ENCODE data around the gene CHST8. TPM values are rescaled to one million over a fixed set of nuclear protein-coding genes. Genes with fewer than 3 reads are reported as not detected.

Gene CHST8
- total and polyA plus RNA-seq, 2 of the 13 experiments (the other 11 are each of a cell fraction or from before 2014, with no cell fraction given) = not detected

DNA sequence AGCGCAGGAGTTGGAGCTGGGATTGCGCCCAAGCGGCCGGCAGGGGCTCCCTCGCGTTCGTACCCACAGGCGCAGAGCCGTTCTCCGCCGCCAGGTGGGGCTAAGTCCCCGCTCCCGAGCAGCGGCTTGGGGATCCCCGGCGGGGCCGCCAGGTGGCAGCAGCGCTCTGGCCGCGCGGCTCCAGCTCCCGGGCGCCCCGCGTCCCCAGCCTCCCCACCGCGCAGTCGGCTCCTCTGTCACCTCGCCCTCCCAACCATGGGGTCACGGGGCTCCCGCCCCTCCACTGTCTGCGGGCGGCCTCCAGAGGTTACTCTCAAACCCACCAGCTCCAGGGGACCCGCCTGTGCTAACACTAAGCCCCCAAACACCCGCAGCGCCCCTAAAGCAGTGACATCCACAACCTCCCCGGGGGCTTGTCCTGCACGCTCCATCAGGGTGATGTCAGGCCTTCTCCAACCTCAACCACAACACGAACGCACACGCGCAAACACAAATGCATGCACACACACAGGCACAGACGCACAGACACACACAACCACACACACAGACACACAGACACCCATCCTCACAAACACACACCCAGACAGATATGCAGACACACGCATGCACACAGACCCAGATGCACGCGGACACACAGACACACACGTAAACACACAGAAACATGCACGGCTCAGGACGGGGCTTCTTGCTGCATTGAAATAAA lies 156.5 kb downstream of the CHST8 start (continued):
- TF ChIP-seq, protein P1, sequence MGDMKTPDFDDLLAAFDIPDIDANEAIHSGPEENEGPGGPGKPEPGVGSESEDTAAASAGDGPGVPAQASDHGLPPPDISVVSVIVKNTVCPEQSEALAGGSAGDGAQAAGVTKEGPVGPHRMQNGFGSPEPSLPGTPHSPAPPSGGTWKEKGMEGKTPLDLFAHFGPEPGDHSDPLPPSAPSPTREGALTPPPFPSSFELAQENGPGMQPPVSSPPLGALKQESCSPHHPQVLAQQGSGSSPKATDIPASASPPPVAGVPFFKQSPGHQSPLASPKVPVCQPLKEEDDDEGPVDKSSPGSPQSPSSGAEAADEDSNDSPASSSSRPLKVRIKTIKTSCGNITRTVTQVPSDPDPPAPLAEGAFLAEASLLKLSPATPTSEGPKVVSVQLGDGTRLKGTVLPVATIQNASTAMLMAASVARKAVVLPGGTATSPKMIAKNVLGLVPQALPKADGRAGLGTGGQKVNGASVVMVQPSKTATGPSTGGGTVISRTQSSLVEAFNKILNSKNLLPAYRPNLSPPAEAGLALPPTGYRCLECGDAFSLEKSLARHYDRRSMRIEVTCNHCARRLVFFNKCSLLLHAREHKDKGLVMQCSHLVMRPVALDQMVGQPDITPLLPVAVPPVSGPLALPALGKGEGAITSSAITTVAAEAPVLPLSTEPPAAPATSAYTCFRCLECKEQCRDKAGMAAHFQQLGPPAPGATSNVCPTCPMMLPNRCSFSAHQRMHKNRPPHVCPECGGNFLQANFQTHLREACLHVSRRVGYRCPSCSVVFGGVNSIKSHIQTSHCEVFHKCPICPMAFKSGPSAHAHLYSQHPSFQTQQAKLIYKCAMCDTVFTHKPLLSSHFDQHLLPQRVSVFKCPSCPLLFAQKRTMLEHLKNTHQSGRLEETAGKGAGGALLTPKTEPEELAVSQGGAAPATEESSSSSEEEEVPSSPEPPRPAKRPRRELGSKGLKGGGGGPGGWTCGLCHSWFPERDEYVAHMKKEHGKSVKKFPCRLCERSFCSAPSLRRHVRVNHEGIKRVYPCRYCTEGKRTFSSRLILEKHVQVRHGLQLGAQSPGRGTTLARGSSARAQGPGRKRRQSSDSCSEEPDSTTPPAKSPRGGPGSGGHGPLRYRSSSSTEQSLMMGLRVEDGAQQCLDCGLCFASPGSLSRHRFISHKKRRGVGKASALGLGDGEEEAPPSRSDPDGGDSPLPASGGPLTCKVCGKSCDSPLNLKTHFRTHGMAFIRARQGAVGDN (CRISPR knock-in tag; IDR thresholded peaks at IDR 0.05) = peak; percentile 56
- TF ChIP-seq ZNF788 (CRISPR knock-in tag; IDR thresholded peaks at IDR 0.05; ENCODE audit: borderline replicate concordance) (peak; percentile 69; the same call in 1 of the 2 replicates), ZNF7 (CRISPR knock-in tag; IDR thresholded peaks at IDR 0.05) (no peak), AKAP8 (CRISPR knock-in tag; IDR thresholded peaks at IDR 0.05) (peak; percentile 58; the same call in 1 of the 2 replicates), RFXANK (CRISPR knock-in tag; IDR thresholded peaks at IDR 0.05) (0 out of 2 replicates have a peak, but pooled peaks have one; percentile 48), JUN (CRISPR knock-in tag; IDR thresholded peaks at IDR 0.05) (no peak), THAP8 (CRISPR knock-in tag; IDR thresholded peaks at IDR 0.05; ENCODE audit: borderline replicate concordance) (no peak), MIER3 (CRISPR knock-in tag; IDR thresholded peaks at IDR 0.05; ENCODE audit: borderline replicate concordance) (0 out of 2 replicates have a peak, but pooled peaks have one; percentile 19), EZH2 (conservative IDR thresholded peaks at IDR 0.05; ENCODE audit: low read depth, low read length) (0 out of 2 replicates have a peak, but pooled peaks have one; percentile 61), TFE3 (CRISPR knock-in tag; IDR thresholded peaks at IDR 0.05) (0 out of 2 replicates have a peak, but pooled peaks have one; percentile 19), FOXA1 (IDR thresholded peaks at IDR 0.05) (no peak), FOXA1 (CRISPR knock-in tag; IDR thresholded peaks at IDR 0.05) (peak; percentile 23; the same call in 1 of the 2 replicates), ERF (CRISPR knock-in tag; IDR thresholded peaks at IDR 0.05) (peak; percentile 69), SKIL (CRISPR knock-in tag; IDR thresholded peaks at IDR 0.05; ENCODE audit: borderline replicate concordance) (no peak), ELF1 (CRISPR knock-in tag; IDR thresholded peaks at IDR 0.05) (0 out of 2 replicates have a peak, but pooled peaks have one; percentile 20), ATF7-NPFF (CRISPR knock-in tag; IDR thresholded peaks at IDR 0.05; ENCODE audit: low read depth) (0 out of 2 replicates have a peak, but pooled peaks have one; percentile 41)
- TF ChIP-seq, protein P2, sequence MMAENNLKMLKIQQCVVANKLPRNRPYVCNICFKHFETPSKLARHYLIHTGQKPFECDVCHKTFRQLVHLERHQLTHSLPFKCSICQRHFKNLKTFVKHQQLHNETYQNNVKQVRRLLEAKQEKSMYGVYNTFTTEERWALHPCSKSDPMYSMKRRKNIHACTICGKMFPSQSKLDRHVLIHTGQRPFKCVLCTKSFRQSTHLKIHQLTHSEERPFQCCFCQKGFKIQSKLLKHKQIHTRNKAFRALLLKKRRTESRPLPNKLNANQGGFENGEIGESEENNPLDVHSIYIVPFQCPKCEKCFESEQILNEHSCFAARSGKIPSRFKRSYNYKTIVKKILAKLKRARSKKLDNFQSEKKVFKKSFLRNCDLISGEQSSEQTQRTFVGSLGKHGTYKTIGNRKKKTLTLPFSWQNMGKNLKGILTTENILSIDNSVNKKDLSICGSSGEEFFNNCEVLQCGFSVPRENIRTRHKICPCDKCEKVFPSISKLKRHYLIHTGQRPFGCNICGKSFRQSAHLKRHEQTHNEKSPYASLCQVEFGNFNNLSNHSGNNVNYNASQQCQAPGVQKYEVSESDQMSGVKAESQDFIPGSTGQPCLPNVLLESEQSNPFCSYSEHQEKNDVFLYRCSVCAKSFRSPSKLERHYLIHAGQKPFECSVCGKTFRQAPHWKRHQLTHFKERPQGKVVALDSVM (CRISPR knock-in tag; IDR thresholded peaks at IDR 0.05) = peak; percentile 42; the same call in 1 of the 2 replicates
- TF ChIP-seq, protein P3, sequence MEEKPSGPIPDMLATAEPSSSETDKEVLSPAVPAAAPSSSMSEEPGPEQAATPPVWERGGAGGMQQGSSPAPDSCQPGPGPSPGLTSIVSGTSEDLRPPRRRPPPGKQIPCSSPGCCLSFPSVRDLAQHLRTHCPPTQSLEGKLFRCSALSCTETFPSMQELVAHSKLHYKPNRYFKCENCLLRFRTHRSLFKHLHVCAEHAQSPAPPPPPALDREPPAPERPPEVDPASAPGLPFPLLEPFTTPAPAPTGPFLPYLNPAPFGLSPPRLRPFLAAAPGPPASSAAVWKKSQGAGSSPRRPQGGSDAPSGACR (CRISPR knock-in tag; IDR thresholded peaks at IDR 0.05) = 0 out of 2 replicates have a peak, but pooled peaks have one; percentile 64

Data from HepG2 (cell line).